IMR-90 (cell line): ENCODE data around the gene PRR5L. TPM values are rescaled to one million over a fixed set of nuclear protein-coding genes. Genes with fewer than 3 reads are reported as not detected.

Experiments used
- ATAC-seq: fragments of 200-7000 bp; cut with Tn5 transposase; 2 replicates; pipeline ENCODE4 v1.9.1; 2020; ENCODE audit warnings: low read depth, mild to moderate bottlenecking, moderate library complexity
- BruUV-seq: library from RNA; stranded (reverse); fragments of 400-500 nt; replicated peaks from 2 replicates; lab custom pipeline; 2021; lab: Mats Ljungman, UMichigan
- CTCF ChIA-PET: fragments of 300-600 bp; formaldehyde crosslinking; extraction: SDS; loops from one replicate; lab custom pipeline; 2021; ENCODE audit warnings: antibody characterized with exemption; lab: Yijun Ruan, JAX
- POLR2A ChIA-PET: fragments of 300-600 bp; sonication (Branson Sonifier 250); formaldehyde crosslinking; loops from one replicate; lab custom pipeline; 2022; ENCODE audit warnings: antibody characterized with exemption; ENCODE audit not compliant: unreplicated experiment; lab: Charles Lee
- DNase-seq: peaks from one replicate; pipeline ENCODE4 v3.0.0; 2013
- H2AFZ ChIP-seq: replicated peaks from 2 replicates; pipeline ENCODE3; 2013; ENCODE audit warnings: low read length, mild to moderate bottlenecking; ENCODE audit not compliant: poor library complexity
- H2AK5ac ChIP-seq: 2 replicates; pipeline ENCODE4 v1.6.1; 2013; ENCODE audit warnings: low read depth, low read length, inconsistent platforms
- H2AK9ac ChIP-seq: replicated peaks from 2 replicates; pipeline ENCODE3; 2013; ENCODE audit warnings: mild to moderate bottlenecking, low read depth, low read length, moderate library complexity; ENCODE audit not compliant: poor library complexity
- H2BK120ac ChIP-seq: 2 replicates; pipeline ENCODE4 v1.6.1; 2013; ENCODE audit warnings: low read depth, low read length, inconsistent platforms
- H2BK15ac ChIP-seq: 3 replicates; pipeline ENCODE4 v1.6.1; 2013; ENCODE audit warnings: low read depth, low read length, inconsistent platforms
- H2BK20ac ChIP-seq: 2 replicates; pipeline ENCODE4 v1.6.1; 2013; ENCODE audit warnings: low read depth, mild to moderate bottlenecking, inconsistent platforms, low read length, moderate library complexity
- H2BK5ac ChIP-seq: 2 replicates; pipeline ENCODE4 v1.6.1; 2013; ENCODE audit warnings: mild to moderate bottlenecking, low read depth, low read length, inconsistent platforms; ENCODE audit not compliant: poor library complexity, severe bottlenecking
- H3K14ac ChIP-seq: replicated peaks from 2 replicates; pipeline ENCODE4 v1.6.1; 2013; ENCODE audit warnings: low read depth, low read length, inconsistent platforms
- H3K18ac ChIP-seq: 2 replicates; pipeline ENCODE4 v1.6.1; 2013; ENCODE audit warnings: low read depth, low read length, control low read depth
- H3K23ac ChIP-seq: 2 replicates; pipeline ENCODE4 v1.6.1; 2013; ENCODE audit warnings: low read depth, low read length, inconsistent platforms
- H3K27ac ChIP-seq: 2 replicates; pipeline ENCODE4 v1.5.1; 2013; ENCODE audit warnings: mild to moderate bottlenecking, control low read depth, low read length; ENCODE audit not compliant: insufficient read depth
- H3K27me3 ChIP-seq: 2 replicates; pipeline ENCODE4 v1.6.1; 2013; ENCODE audit warnings: low read length; ENCODE audit not compliant: control insufficient read depth, insufficient read depth
- H3K36me3 ChIP-seq: 2 replicates; pipeline ENCODE4 v1.6.1; 2013; ENCODE audit warnings: low read length, mixed read lengths; ENCODE audit not compliant: control insufficient read depth, insufficient read depth
- H3K4ac ChIP-seq: 2 replicates; pipeline ENCODE4 v1.6.1; 2013; ENCODE audit warnings: low read depth, low read length, inconsistent platforms
- H3K4me1 ChIP-seq: 2 replicates; pipeline ENCODE4 v1.6.1; 2013; ENCODE audit warnings: low read length, mixed read lengths; ENCODE audit not compliant: control insufficient read depth, insufficient read depth
- H3K4me2 ChIP-seq: 2 replicates; pipeline ENCODE4 v1.6.1; 2013; ENCODE audit warnings: low read depth, mild to moderate bottlenecking, control low read depth, low read length, moderate library complexity
- H3K4me3 ChIP-seq: 2 replicates; pipeline ENCODE4 v1.5.1; 2013; ENCODE audit warnings: low read depth, mild to moderate bottlenecking, control low read depth, low read length, moderate library complexity; ENCODE audit not compliant: insufficient read depth
- H3K56ac ChIP-seq: 2 replicates; pipeline ENCODE4 v1.6.1; 2013; ENCODE audit warnings: low read length, inconsistent platforms; ENCODE audit not compliant: insufficient read depth; ENCODE audit errors: extremely low read depth
- H3K79me1 ChIP-seq, 2 experiments: 2 replicates each; pipeline ENCODE4 v1.6.1; 2013; ENCODE audit warnings: low read length in 2 of 2, inconsistent platforms in 1 of 2, low read depth in 1 of 2
- H3K9ac ChIP-seq: 2 replicates; pipeline ENCODE4 v1.6.1; 2013; ENCODE audit warnings: low read depth, low read length, control low read depth
- H3K9me1 ChIP-seq: 2 replicates; pipeline ENCODE4 v1.6.1; 2013; ENCODE audit warnings: low read length, inconsistent platforms; ENCODE audit not compliant: insufficient read depth
- H3K9me3 ChIP-seq: 2 replicates; pipeline ENCODE4 v1.6.1; 2013; ENCODE audit warnings: low read length; ENCODE audit not compliant: control insufficient read depth, insufficient read depth
- H4K20me1 ChIP-seq: 2 replicates; pipeline ENCODE4 v1.6.1; 2013; ENCODE audit warnings: low read length, inconsistent platforms; ENCODE audit not compliant: insufficient read depth
- H4K5ac ChIP-seq: 2 replicates; pipeline ENCODE4 v1.6.1; 2013; ENCODE audit warnings: mild to moderate bottlenecking, low read depth, low read length, control low read depth
- H4K8ac ChIP-seq, 2 experiments: 2 replicates each; pipeline ENCODE4 v1.6.1; 2013; ENCODE audit warnings: low read depth in 2 of 2, low read length in 2 of 2, control low read depth in 1 of 2, inconsistent platforms in 1 of 2
- H4K91ac ChIP-seq: 2 replicates; pipeline ENCODE4 v1.6.1; 2013; ENCODE audit warnings: low read depth, low read length, inconsistent platforms; ENCODE audit not compliant: insufficient read depth
- CEBPB ChIP-seq: IDR thresholded peaks from 2 replicates; pipeline ENCODE4 v1.6.1; 2012; ENCODE audit warnings: low read depth, low read length, improper control_type of control experiment
- FOS ChIP-seq: fragments of 150-350 bp; IDR thresholded peaks from 2 replicates; pipeline ENCODE4 v1.6.1; 2016; ENCODE audit warnings: low read depth, low read length
- RCOR1 ChIP-seq: IDR thresholded peaks from 2 replicates; pipeline ENCODE4 v1.6.1; 2012; ENCODE audit warnings: mild to moderate bottlenecking, low read length, improper control_type of control experiment; ENCODE audit not compliant: insufficient replicate concordance
- WGBS, 2 experiments: methylation state at CpG; one replicate each; pipeline versions ENCODE4 v1.1.5 to v1.1.7; 2013; ENCODE audit warnings: missing lambda C conversion rate in 2 of 2; ENCODE audit not compliant: insufficient read length in 1 of 2; ENCODE audit errors: extremely low coverage in 2 of 2; 5-methylcytosine and 5-hydroxymethylcytosine counted together
- dilution Hi-C: fragments of 300-500 bp; cut with HindIII; formaldehyde crosslinking; loops from one replicate; pipeline ENCODE4 v1.14.3; 2018; ENCODE audit warnings: low sequenced_read_pairs; ENCODE audit not compliant: unreplicated experiment
- in situ Hi-C: fragments of 300-500 bp; cut with MboI; formaldehyde crosslinking; loops from 3 replicates; pipeline ENCODE4 v1.14.3; 2019; ENCODE audit warnings: low sequenced_read_pairs, inconsistent platforms, mixed read lengths
- intact Hi-C: fragments of 100-400 bp; cut with micrococcal nuclease; formaldehyde crosslinking; loops from 2 replicates; pipeline ENCODE4 v1.10.0; 2022
- polyA plus RNA-seq, 3 experiments: library from polyadenylated mRNA; depleted of rRNA; stranded (reverse); fragments of >200 nt; gene quantifications; 2 replicates each; pipeline ENCODE4 v1.2.3, GENCODE V29; 2012; ENCODE audit warnings: low replicate concordance in 1 of 3
- total RNA-seq: library from RNA; depleted of rRNA; stranded (reverse); fragments of >200 nt; gene quantifications from 2 replicates; pipeline ENCODE4 v1.2.3, GENCODE V29; 2012

PRR5L gene
- total and polyA plus RNA-seq, 2 of the 4 experiments (the other 2 are of a cell fraction) = 2.9 to 3.6 TPM

DNA sequence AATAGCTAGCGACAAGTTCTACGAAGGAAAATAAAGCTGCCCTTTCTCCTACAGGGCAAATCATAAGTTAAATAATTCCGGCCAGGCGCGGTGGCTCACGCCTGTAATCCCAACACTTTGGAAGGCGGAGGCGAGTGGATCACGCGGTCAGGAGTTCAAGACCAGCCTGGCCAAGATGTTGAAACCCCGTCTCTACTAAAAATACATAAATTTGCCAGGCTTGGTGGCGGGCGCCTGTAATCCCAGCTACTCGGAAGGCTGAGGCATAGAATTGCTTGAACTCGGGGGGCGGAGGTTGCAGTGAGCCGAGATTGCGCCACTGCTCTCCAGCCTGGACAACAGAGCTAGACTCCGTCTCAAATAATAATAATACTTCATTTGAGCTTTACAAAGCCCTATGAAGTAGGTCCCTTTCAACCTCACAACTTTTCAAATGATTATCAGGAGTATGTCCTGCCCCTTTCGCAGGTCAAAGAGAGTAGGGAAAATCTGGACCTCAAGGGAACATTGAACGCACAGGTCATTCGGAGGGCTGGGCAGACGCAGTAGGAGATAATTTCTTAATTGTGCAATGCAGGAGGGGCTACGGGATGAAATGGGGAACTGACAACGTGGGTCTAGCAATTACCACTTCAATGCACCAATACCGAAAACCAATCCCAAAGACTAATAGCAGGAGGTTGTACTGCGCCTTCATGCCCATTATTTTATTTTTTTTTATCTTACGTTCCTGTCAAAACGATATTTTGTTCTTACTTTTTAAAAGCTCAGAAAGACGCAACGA is 7.5 kb upstream of the PRR5L start:
- H3K4ac ChIP-seq = peak overlapping the region; percentile 83
- WGBS, 2 experiments = 18% methylated on average over 9 of the region's 31 CpGs; no CpG with 5 or more reads in 1 of the 2 experiments
- H3K79me1 ChIP-seq = peaks cover 7 to 21% of the 10 kb centered on the region in 2 experiments
- no peak overlapping the region for H2BK5ac ChIP-seq
- H3K14ac ChIP-seq = peak overlapping the region; percentile 84
- dilution Hi-C loops (no loop called here), in situ Hi-C loops (no loop called here), intact Hi-C loops (no loop called here)
- BruUV-seq = no TSS peak
- peak overlapping the region; percentile 71 for H3K56ac ChIP-seq
- no peaks in the 10 kb centered on the region for H3K9me1 ChIP-seq
- H2BK15ac ChIP-seq = no peak overlapping the region
- H3K4me2 ChIP-seq = peak overlapping the region; percentile 98
- no peak for TF ChIP-seq FOS
- no peak for TF ChIP-seq RCOR1
- peak; percentile 67 for TF ChIP-seq CEBPB
- H3K4me1 ChIP-seq = no peaks in the 10 kb centered on the region
- H3K9ac ChIP-seq = peak overlapping the region; percentile 88
- H3K36me3 ChIP-seq = no peaks in the 10 kb centered on the region
- CTCF ChIA-PET = interaction anchor here (0.6 kb wide), 1 partner anchor 204 kb away, joined by 3 read pairs; no protein-coding TSS in a partner anchor
- H3K23ac ChIP-seq = peak overlapping the region; percentile 72; the same call in 1 of the 2 replicates
- no peak overlapping the region for H2BK20ac ChIP-seq
- peak overlapping the region; percentile 54 for H3K27ac ChIP-seq
- H2BK120ac ChIP-seq = peak overlapping the region; percentile 40; the same call in 1 of the 2 replicates
- POLR2A ChIA-PET = interaction anchor here (1.0 kb wide), 1 partner anchor 175 kb away, joined by 6 read pairs; no protein-coding TSS in a partner anchor
- H2AFZ ChIP-seq = peak overlapping the region; percentile 95
- no peak for ATAC-seq
- no peaks in the 10 kb centered on the region for H3K27me3 ChIP-seq
- no peaks in the 10 kb centered on the region for H4K20me1 ChIP-seq
- H3K18ac ChIP-seq = no peak overlapping the region; the same call in 1 of the 2 replicates
- H2AK9ac ChIP-seq = peak overlapping the region; percentile 80
- peak overlapping the region; percentile 78; the same call in 1 of the 2 replicates for H4K91ac ChIP-seq
- H2AK5ac ChIP-seq = no peak overlapping the region
- H4K8ac ChIP-seq = peak overlapping the region; percentile 82 to 99
- H4K5ac ChIP-seq = peak overlapping the region; percentile 95
- no peak for DNase-seq
- peak overlapping the region; percentile 89 for H3K4me3 ChIP-seq
- no peaks in the 10 kb centered on the region for H3K9me3 ChIP-seq
